HG02623 (cell line): ENCODE results near the gene AADACL2.

ENCODE experiments used
- ATAC-seq: cut with Tn5 transposase; IDR thresholded peaks from one replicate; pipeline ENCODE4 v1.9.1; 2021; ENCODE audit warnings: moderate library complexity; ENCODE audit not compliant: unreplicated experiment

Gene AADACL2, protein sequence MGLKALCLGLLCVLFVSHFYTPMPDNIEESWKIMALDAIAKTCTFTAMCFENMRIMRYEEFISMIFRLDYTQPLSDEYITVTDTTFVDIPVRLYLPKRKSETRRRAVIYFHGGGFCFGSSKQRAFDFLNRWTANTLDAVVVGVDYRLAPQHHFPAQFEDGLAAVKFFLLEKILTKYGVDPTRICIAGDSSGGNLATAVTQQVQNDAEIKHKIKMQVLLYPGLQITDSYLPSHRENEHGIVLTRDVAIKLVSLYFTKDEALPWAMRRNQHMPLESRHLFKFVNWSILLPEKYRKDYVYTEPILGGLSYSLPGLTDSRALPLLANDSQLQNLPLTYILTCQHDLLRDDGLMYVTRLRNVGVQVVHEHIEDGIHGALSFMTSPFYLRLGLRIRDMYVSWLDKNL

DNA sequence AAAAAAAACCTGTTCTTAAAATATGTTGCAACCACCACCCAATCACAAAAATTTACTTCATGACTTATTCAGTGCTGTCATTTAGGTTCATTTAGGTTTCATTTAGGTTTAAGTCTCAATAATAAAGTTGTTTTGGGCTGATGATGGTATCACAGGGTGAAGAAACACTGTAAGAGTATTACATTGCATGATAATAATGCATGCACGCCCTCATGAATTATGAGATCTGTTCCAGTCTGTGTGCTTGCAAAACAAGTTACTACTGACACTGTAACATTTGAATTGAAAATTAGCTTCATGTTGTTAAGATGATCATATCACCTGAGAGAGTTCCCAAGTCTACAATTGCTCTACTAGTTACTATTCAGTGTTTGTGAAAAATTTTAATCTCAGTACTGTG lies at the start of gene AADACL2:
Gene AADACL2, plus strand, starts transcription at position 315 of the 400 bp plus-strand sequence. CDS start 109 bp downstream, outside the sequence.
- no peak for ATAC-seq

DNA sequence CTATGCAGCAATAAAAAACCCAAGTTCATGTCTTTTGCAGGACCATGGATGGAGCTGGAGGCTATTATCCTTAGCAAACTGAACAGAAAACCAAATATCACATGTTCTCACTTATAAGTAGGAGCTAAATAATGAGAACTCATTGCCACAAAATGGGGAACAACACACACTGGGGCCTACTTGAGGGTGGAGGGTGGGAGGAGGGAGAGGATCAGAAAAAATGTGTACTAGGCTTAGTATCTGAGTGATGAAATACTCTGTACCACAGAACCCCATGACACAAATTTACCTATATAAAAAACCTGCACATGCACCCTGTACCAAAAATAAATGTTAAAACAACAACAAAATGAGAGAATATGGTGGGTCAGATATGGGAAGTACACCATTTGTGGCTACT lies 49.6 kb upstream of the AADACL2 start:
- no peak for ATAC-seq

DNA sequence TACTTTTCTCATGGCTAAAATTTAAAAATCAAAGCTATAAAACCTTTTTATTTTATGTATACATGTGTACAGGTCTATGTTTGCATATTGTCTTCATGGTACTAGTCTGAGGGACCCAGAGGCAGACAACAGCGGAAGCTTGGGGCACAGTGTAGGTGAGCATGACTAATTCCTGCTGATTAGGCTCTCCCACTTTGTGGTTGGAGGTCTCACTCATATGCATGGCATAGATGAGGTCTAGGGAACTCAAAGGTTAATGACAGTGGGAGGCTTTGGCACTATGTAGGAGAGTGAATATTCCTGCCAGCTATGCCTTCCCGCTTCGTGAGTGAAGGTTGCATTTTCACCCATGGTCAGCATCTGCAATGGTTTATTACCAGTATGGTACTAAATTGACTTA lies 47.5 kb upstream of the AADACL2 start:
- no peak for ATAC-seq

DNA sequence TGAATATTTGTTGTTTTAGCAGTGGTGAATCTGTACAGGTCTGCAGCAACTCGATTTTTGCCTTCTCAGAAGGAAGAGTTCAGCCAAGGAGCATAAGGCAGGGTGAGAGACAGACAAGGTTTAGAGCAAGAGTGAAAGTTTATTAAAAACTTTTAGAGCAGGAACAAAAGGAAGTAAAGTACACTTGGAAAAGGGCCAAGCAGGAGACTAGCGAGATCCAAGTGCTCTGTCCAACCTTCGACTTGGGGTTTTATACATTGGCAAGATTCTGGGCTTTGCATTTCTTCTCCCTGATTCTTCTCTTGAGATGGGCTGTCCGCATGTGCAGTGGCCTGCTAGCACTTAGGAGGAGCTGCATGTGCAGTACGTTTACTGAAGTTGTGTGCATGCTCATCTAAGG lies 46.7 kb upstream of the AADACL2 start:
- ATAC-seq: no peak

DNA sequence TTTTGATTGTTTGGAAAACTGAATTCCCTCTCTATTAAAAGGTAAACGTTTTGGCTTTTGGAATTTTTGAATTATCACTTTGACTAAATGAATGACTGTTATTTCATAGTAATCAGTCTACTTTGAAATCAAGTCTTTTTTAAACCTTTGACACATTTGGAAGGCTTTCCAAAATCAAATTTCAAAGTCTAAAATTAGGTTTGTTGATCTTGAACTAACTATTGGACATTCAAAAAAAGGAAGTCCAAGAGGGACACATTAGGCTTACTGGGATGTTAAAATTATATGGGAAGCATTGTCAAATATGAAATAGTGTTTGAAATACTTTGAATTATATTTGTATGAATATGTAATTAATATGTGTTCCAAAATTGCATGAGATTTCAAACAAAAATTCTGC lies 45.2 kb upstream of the AADACL2 start:
- no peak for ATAC-seq

DNA sequence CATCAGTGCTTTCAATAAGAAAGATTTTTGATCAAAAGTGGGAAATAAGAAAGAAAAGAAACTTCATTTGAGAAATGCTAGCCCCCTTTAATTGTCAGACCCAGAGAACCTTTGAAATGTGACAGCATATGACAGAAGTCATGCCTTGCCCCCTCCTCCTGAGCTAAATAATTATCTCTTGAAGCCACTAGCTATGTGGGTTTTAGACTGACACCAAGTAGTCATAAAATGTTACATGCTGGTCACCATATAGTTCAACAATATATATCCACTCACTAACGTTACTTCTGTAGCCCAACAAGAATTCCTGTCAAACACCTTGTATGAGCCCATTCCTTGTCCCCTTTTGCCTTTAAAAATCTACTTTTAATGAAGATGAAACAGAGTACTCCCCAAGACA lies 43.1 kb upstream of the AADACL2 start:
- ATAC-seq: no peak

DNA sequence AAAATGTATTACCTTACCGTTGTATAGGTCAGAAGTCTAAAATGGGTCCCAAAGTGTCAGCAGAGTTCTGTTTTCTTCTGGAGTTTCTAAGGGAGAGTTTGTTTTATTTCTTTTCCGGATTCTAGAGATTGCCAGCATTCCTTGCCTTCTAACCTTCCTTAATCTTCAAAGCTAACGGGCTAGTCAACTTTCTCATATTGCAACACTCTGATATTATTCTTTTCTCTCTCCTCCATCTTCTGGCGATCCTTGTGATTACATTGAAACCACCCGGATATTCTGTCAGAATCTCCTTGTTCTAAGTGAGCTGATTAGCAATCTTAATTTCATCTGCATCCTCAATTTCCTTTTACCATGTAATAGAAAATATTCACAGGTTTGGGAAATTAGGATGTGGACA lies 36.2 kb upstream of the AADACL2 start:
- ATAC-seq: no peak

DNA sequence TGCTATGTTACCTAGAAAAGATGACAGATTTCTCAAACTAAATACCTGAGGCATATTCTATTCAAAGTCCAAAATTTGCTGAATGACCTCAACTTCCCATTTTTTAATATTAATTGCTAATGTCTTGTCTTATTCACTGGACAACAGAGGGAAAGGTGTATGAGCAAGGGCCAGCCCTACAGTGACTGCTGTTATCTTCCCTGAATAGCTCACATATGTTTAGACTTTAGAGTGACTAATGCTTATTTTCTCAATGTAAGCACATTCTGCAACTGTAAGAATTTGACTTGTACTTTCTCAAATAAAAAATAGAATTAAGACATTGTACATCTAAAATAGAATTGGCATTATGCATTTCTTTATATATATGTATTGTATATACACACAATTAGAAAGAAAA lies 26.5 kb upstream of the AADACL2 start:
- ATAC-seq: no peak

DNA sequence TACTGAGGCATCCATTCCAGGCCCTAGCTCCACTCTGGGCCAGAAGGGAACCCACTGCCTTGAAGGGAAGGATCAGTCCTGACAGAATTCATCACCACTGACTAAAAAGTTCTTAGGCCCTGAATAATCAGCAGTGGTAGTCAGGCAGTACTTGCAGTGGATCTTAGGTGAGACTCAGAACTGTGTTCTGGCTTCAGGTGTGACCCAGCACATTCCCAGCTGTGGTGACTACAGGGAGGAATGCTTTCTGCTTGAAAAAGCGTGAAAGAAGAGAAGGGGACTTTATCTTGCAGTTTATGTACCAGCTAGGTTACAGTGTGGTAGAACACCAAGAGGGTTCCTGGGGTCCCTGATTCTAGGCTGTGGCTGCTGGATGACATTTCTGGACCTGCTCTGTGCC lies 24.9 kb upstream of the AADACL2 start:
- ATAC-seq: no peak

DNA sequence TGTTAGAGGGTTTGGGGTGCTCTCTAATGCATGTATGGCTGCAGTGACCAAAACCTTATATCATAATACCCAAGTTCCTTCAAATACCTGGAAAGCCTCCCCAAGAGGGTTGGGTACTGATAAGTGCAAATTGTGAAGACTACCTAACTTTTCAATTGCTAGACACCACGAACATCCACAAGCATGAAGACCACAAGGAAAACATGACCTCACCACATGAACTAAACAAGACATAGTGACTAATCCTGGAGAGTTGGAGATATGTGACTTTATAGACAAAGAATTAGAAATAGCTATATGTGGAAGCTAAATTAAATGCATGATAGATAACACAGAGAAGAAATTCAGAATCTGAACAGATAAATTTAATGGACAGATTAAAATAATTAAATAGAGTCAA lies 23.9 kb upstream of the AADACL2 start:
- no peak for ATAC-seq

DNA sequence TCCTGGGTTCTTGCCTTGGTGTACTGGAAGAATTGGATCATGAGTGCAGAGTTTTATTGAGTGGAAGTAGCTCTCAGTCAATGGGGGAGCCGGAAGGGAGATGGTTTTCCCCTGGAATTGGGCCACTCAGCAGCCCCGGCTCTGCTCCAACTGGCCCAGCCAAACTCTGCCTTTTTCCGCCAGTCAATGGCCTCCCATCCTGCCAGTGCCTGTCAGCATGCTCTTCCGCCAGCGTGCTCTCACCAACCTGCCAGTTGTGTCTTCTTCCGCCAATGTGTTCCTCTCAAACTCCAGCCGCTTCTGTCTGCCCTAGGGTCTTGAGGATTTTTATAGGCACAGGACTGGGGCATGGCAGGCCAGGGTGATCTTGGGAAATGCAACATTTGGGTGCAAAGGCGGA lies 12.4 kb upstream of the AADACL2 start:
- ATAC-seq: no peak

DNA sequence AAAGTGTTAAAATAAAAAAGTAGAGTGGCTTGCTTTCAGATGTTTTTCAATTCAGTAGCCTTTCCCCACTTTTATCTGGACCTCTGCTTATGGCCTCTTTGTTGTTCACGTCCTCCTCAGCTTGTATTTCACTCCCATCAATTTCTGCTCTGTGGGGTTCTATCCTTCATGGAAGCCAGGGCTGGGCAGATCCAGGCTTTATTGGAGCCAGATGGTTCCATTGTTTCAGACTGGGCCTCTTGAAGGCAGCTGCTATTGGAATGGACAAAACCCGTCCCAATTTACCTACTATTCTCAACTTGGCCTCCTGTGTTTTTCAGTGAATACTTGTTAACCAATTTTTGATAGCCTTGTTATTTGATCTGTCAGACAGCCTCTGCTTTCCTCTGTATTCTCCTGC lies 10.9 kb upstream of the AADACL2 start:
- no peak for ATAC-seq

DNA sequence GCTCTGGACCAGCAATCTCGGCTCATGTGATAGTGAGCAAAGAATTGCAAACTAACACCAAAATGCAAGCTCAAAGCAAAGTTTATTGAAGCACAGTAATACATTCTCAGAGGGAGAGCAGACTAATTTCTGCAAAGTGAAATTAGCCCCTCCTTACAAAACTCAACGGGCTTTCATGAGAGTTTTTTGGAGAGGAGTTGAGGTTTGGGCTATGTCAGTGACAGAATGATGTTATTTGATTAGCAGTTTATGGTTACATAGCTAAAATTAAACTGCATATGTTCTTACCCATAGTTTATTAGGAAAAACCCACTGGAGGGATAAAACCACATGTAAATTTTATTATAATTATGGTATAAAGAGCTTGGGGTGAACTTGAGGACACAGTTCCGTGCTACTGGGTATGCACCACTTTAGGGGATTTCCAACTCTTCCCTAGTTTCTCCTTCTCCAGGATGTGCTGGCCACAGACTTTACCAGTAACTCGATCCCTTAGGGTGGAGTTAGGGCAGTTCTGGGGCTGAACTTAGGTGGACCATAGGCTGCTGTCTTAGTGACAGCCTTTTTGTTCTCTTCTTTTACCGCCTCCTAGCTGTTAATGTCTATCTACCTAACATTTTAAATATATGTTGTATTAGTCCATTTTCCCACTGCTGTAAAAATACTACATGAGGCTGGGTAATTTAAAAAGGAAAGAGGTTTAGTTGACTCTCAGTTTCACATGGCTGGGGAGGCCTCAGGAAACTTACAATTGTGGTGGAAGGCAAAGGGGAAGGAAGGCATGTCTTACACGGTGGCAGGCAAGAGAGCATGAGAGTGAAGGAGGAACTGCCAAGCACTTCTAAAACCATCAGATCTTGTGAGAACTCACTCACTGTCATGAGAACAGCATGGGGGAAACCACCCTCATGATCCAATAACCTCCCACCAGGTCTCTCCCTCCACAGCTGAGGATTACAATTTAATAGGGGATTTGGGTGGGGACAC lies 8.9 kb upstream of the AADACL2 start:
- ATAC-seq: no peak

DNA sequence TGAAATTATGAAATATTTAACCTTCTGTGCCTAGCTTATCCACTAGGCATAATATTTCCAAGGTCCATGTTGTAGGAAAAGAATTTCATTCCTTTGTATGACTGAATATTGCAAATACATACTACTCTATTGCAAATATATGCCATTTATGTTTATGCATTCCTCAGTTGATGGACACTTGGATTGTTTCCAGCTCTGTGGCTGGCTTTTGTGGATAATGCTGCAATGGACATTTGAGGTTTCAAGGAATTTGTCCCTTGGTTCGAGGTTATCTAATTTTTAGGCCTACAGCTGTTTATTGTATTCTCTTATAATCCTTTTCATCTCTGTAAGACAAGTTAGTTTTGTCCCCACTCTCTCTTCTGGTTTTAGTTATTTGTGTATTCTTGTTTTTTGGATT lies 7.7 kb upstream of the AADACL2 start:
- no peak for ATAC-seq

DNA sequence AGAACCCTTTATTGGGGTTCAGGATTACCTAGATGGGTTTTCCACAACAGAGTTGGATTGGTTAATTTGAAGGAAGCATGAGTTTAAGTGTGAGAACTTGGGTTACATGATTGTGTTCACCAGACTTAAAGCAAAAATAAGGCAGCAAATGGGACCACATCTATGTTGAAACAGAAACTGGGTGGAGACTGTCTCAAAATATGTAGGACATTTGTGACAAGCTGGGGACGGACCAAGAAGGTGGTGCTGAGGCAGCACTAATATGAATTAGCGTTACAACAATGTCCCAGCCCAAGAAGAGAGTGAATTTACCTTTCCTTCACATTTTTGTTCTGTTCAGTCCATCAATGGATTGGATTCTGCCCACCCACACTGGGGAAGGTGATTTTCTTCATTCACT lies 866 bp upstream of the AADACL2 start:
- ATAC-seq: no peak

DNA sequence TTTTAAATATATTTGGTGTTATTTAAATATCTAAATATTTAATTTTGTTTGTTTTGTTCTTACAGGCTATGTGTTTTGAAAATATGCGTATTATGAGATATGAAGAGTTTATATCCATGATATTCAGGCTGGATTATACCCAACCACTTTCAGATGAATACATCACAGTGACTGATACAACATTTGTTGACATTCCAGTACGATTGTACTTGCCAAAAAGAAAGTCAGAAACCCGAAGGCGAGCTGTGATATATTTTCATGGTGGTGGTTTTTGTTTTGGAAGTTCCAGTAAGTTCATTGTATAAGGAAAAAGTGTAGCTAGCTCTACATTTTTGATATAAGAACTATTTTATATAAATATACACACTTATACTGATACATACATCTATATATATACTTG lies 6.9 kb downstream of the AADACL2 start:
- no peak for ATAC-seq

DNA sequence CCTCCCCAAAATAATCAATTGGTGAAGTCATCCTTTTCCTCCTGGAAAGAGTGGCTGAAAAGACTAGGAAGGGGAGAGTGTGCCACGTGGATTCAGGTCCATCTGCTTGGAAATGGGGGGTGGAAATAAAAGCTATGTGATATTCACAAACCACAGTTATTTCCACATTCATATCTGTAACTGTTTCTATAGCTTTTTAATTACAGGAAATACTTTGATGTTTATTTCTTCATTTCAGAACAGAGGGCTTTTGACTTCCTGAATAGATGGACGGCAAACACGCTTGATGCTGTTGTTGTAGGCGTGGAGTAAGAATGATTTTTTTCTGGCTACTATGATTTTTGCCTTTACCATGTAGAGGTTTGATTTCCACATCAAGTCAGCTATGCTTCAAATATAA lies 10.1 kb downstream of the AADACL2 start:
- no peak for ATAC-seq

DNA sequence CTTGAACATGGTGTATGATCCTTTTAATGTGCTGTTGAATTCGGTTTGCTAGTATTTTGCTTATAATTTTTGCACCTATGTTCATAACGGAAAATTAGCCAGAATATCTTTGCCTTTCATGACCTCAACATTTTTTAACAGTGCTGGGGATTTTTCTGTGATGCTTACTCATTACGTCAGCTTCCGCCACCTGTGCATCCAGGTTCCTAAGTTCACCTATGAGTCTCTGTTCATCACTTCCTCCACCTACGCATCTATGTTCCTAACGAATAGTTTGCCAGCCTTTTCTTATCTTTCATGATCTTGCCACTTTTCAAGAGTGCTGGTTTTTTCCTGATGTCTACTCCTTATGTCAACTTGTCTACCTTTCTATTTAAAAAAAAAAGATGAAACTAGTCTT lies 16.5 kb downstream of the AADACL2 start:
- no peak for ATAC-seq

DNA sequence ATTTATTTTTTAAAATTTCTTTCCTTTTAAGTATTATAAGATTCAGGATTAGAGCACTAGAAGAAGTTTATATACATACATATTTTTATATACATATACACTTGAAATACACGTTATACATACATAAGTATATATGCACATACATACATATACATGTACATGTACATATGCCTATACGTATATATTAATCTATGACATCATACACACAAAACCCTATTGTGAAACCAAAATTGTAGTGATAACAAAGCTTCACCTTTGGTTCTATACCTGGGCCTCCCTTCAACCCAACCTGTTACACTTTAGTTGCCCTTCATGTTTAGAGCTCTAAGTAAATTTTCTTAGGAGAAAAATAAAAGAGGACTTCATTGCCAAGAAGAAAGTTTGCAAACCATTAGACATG lies 17.0 kb downstream of the AADACL2 start:
- ATAC-seq: no peak

DNA sequence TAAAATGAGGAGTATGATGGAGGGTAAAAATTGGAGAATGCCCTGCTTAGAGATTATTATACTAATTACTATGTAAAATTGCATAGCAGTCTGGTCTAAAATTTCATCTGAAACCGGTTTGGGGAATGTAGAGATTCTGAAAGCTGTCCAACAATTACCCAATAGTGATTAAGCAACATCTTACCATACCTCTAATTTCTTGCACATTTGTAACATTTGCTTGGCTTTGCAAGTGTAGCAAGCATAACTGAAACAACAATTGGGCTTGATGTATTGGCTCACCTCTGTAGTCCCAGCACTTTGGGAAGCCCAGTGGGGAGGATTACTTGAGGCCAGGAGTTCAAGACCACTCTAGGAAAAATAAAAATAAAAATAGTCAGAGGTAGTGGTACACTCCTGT lies 17.4 kb downstream of the AADACL2 start:
- ATAC-seq: no peak

DNA sequence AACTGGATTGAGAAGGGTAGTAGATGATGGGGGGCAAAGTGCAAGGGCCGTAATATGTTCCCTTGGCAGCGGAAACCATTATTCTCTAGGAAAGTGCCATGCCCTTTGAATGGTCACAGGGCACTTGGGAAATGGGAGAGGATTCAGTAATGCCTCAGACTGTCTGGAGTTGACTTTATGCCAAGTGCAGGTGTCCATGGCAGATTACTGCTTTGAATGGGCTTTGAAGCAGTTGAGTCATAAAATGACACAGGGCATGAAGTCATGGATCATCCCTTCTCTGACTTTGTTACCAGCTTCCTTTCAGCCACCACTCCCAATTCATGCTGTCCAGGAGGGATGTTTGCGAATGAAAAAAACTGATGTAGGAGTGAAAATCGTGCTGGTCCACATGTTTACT lies 20.1 kb downstream of the AADACL2 start:
- ATAC-seq: no peak

DNA sequence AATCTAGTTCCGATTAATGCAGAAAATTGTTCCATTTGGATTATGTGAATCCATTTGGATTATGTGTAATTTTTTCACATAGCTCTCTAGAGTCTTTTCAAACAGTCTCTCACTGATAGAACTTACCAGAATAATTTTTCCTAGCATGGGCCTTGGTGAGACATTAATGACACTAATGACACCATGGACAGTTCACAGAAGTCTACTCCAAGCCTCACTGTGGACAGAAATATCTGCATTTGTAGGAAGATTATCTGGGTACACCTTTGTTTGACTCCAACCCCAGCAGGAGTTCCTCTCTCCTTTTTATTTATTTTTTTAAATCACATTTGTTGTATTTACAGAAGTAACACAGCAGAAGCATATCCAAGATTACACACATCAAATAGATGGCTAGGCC lies 27.9 kb downstream of the AADACL2 start:
- ATAC-seq: no peak
